Activated B cell treated with CpG ODN at 0.5 μM for 24 hours (primary cell): Measurements from ENCODE around the gene SLTM. TPM values are rescaled to one million over a fixed set of nuclear protein-coding genes. Genes with fewer than 3 reads are reported as not detected.
A peak's percentile ranks its signal among the peaks of the same experiment; 100 is the strongest.

Experiments
- ATAC-seq: fragments of 200-7000 bp; cut with Tn5 transposase; one replicate; pipeline ENCODE4 v1.10.0; 2021; ENCODE audit warnings: low read depth, mild to moderate bottlenecking, moderate library complexity
- CTCF ChIA-PET: fragments of 350-600 bp; sonication (Branson Sonifier 250); formaldehyde crosslinking; loops from one replicate; lab custom pipeline; 2021; ENCODE audit warnings: antibody characterized with exemption; lab: Charles Lee
- POLR2A ChIA-PET: fragments of 350-600 bp; sonication (Branson Sonifier 250); formaldehyde crosslinking; loops from one replicate; lab custom pipeline; 2021; ENCODE audit warnings: antibody characterized with exemption; lab: Charles Lee
- DNase-seq: peaks from one replicate; pipeline ENCODE4 v3.0.0; 2022
- H3K27ac Mint-ChIP-seq: one replicate; pipeline ENCODE4 v1.8.0; 2020; ENCODE audit warnings: mixed read lengths
- H3K27me3 Mint-ChIP-seq: one replicate; pipeline ENCODE4 v1.8.0; 2021; ENCODE audit warnings: mixed read lengths
- H3K36me3 Mint-ChIP-seq: one replicate; pipeline ENCODE4 v1.8.0; 2021; ENCODE audit warnings: low read depth, mixed read lengths
- H3K4me1 Mint-ChIP-seq: one replicate; pipeline ENCODE4 v1.8.0; 2021; ENCODE audit warnings: mixed read lengths
- H3K4me3 Mint-ChIP-seq: one replicate; pipeline ENCODE4 v1.8.0; 2020; ENCODE audit warnings: mild to moderate bottlenecking, mixed read lengths
- H3K9me3 Mint-ChIP-seq: one replicate; pipeline ENCODE4 v1.8.0; 2020; ENCODE audit warnings: mixed read lengths
- intact Hi-C: fragments of 100-400 bp; cut with micrococcal nuclease; formaldehyde crosslinking; loops from one replicate; pipeline ENCODE4 v1.15.1; 2024
- total RNA-seq: library from RNA; stranded (reverse); gene quantifications from 2 replicates; pipeline ENCODE4 v1.2.3, GENCODE V29; 2022
- TF ChIP-seq, protein P1 (sequence below): fragments of 200-600 bp; IDR thresholded peaks from one replicate; pipeline ENCODE4 v1.8.0; 2022; ENCODE audit warnings: antibody characterized with exemption, mild to moderate bottlenecking

The SLTM gene
- total RNA-seq, 1 donor from 2014 or later, result 159 TPM

DNA sequence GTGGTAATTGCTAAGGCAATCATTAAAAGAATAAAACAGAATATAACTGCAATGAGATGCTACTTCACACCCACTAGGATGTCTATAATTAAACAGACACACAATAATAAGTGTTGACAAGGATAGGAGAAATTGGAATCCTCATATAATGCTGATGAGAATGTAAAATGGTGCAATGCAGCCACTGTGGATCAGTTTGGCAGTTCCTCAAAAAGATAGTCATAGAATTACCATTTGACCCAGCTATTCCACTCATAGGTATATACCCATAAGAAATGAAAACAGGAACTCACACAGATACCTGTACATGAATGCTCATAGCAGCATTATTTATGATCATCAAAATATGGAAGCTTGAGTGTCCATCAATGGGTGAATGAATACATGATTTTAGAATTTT is 44.4 kb upstream of the SLTM start:
- Mint-ChIP-seq H3K27me3 (no peaks in the 10 kb centered on the region), H3K4me3 (no peak overlapping the region), H3K27ac (peak overlapping the region; percentile 30), H3K36me3 (no peaks in the 10 kb centered on the region), H3K9me3 (no peaks in the 10 kb centered on the region), H3K4me1 (peaks cover 76% of the 10 kb centered on the region)
- TF ChIP-seq, protein P1, sequence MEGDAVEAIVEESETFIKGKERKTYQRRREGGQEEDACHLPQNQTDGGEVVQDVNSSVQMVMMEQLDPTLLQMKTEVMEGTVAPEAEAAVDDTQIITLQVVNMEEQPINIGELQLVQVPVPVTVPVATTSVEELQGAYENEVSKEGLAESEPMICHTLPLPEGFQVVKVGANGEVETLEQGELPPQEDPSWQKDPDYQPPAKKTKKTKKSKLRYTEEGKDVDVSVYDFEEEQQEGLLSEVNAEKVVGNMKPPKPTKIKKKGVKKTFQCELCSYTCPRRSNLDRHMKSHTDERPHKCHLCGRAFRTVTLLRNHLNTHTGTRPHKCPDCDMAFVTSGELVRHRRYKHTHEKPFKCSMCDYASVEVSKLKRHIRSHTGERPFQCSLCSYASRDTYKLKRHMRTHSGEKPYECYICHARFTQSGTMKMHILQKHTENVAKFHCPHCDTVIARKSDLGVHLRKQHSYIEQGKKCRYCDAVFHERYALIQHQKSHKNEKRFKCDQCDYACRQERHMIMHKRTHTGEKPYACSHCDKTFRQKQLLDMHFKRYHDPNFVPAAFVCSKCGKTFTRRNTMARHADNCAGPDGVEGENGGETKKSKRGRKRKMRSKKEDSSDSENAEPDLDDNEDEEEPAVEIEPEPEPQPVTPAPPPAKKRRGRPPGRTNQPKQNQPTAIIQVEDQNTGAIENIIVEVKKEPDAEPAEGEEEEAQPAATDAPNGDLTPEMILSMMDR, result no peak
- DNase-seq (no peak), ATAC-seq (no peak)
- ChIA-PET CTCF (interaction anchor here (0.7 to 2.8 kb wide), 2 partner anchors 161 to 552 kb away, joined by 3 to 17 read pairs; no protein-coding TSS in a partner anchor), POLR2A (no interaction called here)
- intact Hi-C loops, result loop anchor here (2.0 to 5.0 kb wide), 5 partner anchors 207 to 435 kb away; partner anchors contain the start of genes MINDY2 and MYO1E

DNA sequence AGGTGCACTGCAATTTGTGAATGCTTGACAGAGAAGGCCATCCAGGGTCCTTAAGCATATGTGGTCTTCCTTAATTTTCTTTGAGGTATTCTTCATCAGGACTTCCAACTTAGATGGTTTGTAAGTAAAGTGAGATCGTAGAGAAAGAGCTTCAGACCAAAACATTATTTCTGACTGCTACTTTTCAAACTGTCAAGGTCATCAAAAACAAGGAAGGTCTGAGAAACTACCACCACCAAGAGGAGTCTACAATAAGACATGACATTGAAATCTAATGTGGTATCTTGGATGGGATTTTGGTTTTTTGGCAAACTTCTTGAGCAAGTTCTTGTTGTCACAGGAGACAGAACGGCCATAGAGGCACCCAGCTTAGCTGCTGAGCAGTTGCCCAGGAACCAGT is 34.0 kb upstream of the SLTM start:
- H3K27ac Mint-ChIP-seq, result no peak overlapping the region
- ChIA-PET CTCF (interaction anchor here (1.1 kb wide), 1 partner anchor 11 kb away, joined by 3 read pairs; no protein-coding TSS in a partner anchor), POLR2A (interaction anchor here (0.6 kb wide), 1 partner anchor 138 kb away, joined by 3 read pairs; no protein-coding TSS in a partner anchor)
- no peak for DNase-seq
- H3K4me3 Mint-ChIP-seq, result no peak overlapping the region
- ATAC-seq, result no peak
- H3K27me3 Mint-ChIP-seq, result no peaks in the 10 kb centered on the region
- intact Hi-C loops, result no loop called here
- H3K36me3 Mint-ChIP-seq, result no peaks in the 10 kb centered on the region
- no peaks in the 10 kb centered on the region for H3K4me1 Mint-ChIP-seq
- no peaks in the 10 kb centered on the region for H3K9me3 Mint-ChIP-seq
- TF ChIP-seq, protein P1, result no peak

DNA sequence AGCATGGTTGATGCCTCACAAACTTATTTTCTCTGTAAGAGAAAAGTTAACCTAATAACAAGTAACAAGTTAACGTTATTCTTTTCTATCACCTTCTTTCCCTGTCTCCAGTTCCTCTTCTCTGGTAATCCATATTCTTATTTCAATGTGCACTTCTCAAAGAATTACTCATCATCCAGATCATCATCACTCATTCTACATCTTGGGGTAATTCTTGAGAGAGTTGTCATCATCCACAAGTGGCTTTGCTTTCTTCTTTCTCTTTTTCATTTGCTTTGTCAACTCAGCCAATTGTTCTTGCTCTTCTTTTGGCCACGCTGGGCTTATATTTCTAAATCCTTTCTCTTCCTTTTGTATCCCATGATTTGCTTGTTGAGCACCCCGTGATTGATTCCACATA is 33.2 kb upstream of the SLTM start:
- intact Hi-C loops, result no loop called here
- ChIA-PET POLR2A (interaction anchor here (0.6 kb wide), 1 partner anchor 137 kb away, joined by 3 read pairs; no protein-coding TSS in a partner anchor), CTCF (no interaction called here)
- Mint-ChIP-seq H3K9me3 (no peaks in the 10 kb centered on the region), H3K27ac (no peak overlapping the region), H3K4me1 (no peaks in the 10 kb centered on the region), H3K4me3 (no peak overlapping the region), H3K27me3 (no peaks in the 10 kb centered on the region), H3K36me3 (no peaks in the 10 kb centered on the region)
- TF ChIP-seq, protein P1, result no peak
- ATAC-seq, result no peak
- DNase-seq, result no peak

DNA sequence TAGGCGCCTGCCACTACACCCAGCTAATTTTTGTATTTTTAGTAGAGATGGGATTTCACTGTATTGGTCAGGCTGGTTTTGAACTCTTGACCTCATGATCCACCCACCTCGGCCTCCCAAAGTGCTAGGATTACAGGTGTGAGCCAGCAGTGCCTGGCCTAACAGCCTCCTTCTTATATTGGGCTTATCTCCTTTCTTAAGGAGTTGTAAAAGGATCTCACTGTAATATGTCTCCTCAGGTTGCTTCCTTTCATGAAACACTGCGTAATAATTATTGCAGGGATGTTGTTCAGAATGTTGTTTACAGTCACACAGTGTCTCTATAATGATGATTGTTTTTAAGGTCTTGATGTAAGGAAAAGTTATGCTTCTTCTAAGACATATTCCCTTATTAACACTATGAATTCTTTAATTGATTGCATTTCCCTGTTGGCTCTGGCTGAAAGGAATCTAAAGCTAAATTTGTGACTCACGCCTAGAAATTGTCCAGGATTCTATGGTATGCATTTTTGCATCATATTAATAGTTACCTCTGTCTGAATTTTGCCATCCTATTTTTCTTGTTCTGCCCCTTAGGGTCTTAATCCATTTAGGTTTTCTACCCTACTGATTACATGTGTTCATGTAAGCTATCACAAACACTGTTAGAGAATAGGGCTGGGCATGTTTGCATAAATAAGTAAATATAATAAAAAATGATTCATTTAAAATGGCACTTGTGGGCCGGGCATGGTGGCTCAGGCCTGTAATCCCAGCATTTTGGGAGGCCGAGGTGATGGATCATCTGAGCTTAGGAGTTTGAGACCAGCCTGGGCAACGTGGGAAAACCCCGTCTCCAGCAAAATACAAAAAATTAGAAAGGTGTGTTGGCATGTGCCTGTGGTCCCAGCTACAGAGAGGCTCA is 29.4 kb upstream of the SLTM start:
- Mint-ChIP-seq H3K4me3 (no peak overlapping the region), H3K36me3 (no peaks in the 10 kb centered on the region), H3K9me3 (no peaks in the 10 kb centered on the region), H3K27ac (no peak overlapping the region), H3K27me3 (no peaks in the 10 kb centered on the region), H3K4me1 (no peaks in the 10 kb centered on the region)
- ChIA-PET POLR2A (no interaction called here), CTCF (no interaction called here)
- DNase-seq (no peak), ATAC-seq (no peak)
- TF ChIP-seq, protein P1, result no peak
- intact Hi-C loops, result no loop called here

DNA sequence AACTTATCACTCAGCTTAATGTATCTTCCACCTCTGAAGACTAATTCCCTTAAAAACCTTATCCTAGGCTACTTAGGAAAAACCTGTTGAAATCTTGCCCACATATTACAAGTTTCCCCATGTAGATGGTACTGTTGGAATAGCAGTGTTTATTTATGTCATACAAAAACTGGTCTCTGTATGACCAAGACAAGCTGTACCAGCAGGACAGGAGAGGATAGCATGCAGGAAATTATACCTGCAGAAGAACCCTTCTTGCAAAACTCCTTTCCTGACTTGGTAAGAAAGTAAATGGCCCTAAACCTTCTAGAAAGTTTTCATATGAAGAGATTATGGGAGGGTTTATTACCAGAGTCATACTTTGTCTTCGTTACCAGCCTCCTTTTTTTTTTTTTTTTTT is 28.7 kb upstream of the SLTM start:
- no peak overlapping the region for H3K4me3 Mint-ChIP-seq
- intact Hi-C loops, result no loop called here
- ATAC-seq, result no peak
- H3K36me3 Mint-ChIP-seq, result no peaks in the 10 kb centered on the region
- DNase-seq, result no peak
- H3K4me1 Mint-ChIP-seq, result peaks cover 5% of the 10 kb centered on the region
- ChIA-PET POLR2A (no interaction called here), CTCF (interaction anchor here (1.2 kb wide), 1 partner anchor 14 kb away, joined by 3 read pairs; no protein-coding TSS in a partner anchor)
- TF ChIP-seq, protein P1, result no peak
- H3K9me3 Mint-ChIP-seq, result no peaks in the 10 kb centered on the region
- H3K27ac Mint-ChIP-seq, result no peak overlapping the region
- H3K27me3 Mint-ChIP-seq, result no peaks in the 10 kb centered on the region
